Activated naive CD8-positive, alpha-beta T cell treated with anti-CD3 and anti-CD28 coated beads, Interleukin-2, amount 50 U/mL, for 24 hours (primary cell): ENCODE data around the gene ADGRA1.
A peak's percentile ranks its signal among the peaks of the same experiment; 100 is the strongest.
"Not testable (repeated sequence)": the region's sequence is repeated elsewhere in the genome, so short reads cannot be mapped to it uniquely, and the experiment has no call there.

ENCODE experiments used
- ATAC-seq: fragments of 150-1000 bp; cut with Tn5 transposase; one replicate; pipeline ENCODE4 v1.10.0; 2021
- DNase-seq: peaks from one replicate; pipeline ENCODE4 v3.0.0; 2021
- H3K27ac Mint-ChIP-seq: one replicate; pipeline ENCODE4 v1.8.0; 2021; ENCODE audit warnings: mild to moderate bottlenecking, mixed read lengths
- H3K27me3 Mint-ChIP-seq: one replicate; pipeline ENCODE4 v1.8.0; 2021; ENCODE audit warnings: mixed read lengths
- H3K36me3 Mint-ChIP-seq: one replicate; pipeline ENCODE4 v1.8.0; 2021; ENCODE audit warnings: low read depth, mixed read lengths
- H3K4me1 Mint-ChIP-seq: one replicate; pipeline ENCODE4 v1.8.0; 2021; ENCODE audit warnings: mixed read lengths
- H3K4me3 Mint-ChIP-seq: one replicate; pipeline ENCODE4 v1.8.0; 2021; ENCODE audit warnings: mild to moderate bottlenecking, moderate library complexity, mixed read lengths
- H3K9me3 Mint-ChIP-seq: one replicate; pipeline ENCODE4 v1.8.0; 2021; ENCODE audit warnings: mixed read lengths

The ADGRA1 gene

DNA sequence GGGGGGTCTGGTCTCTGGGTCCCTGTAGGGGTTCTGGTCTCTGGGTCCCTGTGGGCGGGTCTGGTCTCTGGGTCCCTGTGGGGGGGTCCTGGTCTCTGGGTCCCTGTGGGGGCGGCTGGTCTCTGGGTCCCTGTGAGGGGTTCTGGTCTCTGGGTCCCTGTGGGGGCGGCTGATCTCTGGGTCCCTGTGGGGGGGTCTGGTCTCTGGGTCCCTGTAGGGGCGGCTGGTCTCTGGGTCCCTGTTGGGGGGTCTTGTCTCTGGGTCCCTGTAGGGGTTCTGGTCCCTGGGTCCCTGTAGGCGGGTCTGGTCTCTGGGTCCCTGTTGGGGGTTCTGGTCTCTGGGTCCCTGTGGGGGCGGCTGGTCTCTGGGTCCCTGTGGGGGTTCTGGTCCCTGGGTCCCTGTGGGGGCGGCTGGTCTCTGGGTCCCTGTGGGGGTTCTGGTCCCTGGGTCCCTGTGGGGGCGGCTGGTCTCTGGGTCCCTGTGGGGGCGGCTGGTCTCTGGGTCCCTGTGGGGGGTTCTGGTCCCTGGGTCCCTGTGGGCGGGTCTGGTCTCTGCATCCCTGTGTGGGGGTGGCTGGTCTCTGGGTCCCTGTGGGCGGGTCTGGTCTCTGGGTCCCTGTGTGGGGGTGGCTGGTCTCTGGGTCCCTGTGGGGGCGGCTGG is 49.9 kb downstream of the ADGRA1 start:
- not testable (repeated sequence) for H3K9me3 Mint-ChIP-seq, H3K4me3 Mint-ChIP-seq, ATAC-seq, DNase-seq, H3K36me3 Mint-ChIP-seq, H3K27ac Mint-ChIP-seq, H3K27me3 Mint-ChIP-seq, H3K4me1 Mint-ChIP-seq

DNA sequence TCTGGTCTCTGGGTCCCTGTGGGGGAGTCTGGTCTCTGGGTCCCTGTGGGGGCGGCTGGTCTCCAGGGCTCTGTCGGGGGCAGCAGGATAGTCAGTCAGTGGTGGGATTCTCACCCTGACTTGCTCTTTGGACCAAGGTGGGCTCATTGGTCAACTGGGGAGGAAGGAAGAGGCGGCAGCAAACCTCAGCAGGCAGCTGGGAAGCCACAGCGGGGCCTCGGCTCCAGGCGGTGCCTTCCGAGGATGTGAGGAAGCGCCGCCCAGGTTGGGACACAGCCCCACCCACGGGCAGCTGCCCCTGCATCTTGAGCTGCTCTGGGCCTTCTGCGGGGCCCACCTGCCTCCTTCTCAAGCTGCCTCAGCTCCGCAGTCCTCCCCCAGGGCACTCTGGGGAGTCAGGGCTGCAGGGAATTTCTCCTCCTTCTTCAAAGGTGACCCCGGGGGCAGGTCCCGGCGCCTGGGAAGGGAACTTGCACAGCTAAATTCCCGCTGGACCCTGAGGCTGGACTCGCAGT is 51.9 kb downstream of the ADGRA1 start:
- H3K36me3 Mint-ChIP-seq = no peaks in the 10 kb centered on the region
- no peak overlapping the region for H3K27ac Mint-ChIP-seq
- ATAC-seq = no peak
- no peak for DNase-seq
- peaks cover 7% of the 10 kb centered on the region for H3K27me3 Mint-ChIP-seq
- no peaks in the 10 kb centered on the region for H3K9me3 Mint-ChIP-seq
- H3K4me1 Mint-ChIP-seq = peaks cover 7% of the 10 kb centered on the region
- no peak overlapping the region for H3K4me3 Mint-ChIP-seq

DNA sequence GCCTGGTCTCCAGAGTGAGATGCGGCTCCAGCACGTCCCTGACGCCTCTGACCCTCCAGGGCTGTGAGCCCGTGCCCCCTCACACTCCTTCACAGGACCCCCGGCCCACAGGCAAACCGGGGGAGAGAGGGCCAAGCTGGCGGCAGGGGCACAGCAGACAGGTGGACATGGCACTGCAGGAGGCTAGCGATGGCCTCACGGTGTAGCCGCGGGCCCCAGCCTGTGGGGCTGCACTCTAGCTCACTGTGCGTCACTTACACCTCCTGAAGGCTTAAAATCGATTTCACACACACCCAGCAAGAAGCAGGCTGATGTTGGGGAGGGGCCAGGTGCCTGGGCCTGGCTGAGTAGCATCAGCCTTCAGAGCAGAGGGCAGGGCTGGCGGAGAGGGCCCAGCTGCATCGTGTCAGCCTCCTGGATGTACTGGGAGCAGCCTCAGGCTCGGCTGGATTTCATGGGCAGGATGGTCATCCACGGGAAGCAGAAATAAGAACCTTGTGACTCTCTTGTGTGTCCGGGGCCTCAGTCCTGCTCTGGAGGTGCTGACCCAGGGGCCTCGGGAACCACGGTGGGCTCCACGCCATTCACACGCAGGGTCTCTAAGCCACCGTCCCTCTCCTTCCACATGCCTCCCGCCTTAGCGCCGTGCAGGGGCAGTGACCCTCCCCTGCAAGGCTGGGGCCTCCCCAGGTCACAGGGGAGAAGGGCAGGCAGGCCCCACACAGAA is 52.9 kb downstream of the ADGRA1 start:
- no peaks in the 10 kb centered on the region for H3K9me3 Mint-ChIP-seq
- no peak for ATAC-seq
- no peaks in the 10 kb centered on the region for H3K36me3 Mint-ChIP-seq
- no peak for DNase-seq
- H3K4me3 Mint-ChIP-seq = no peak overlapping the region
- peaks cover 7% of the 10 kb centered on the region for H3K4me1 Mint-ChIP-seq
- no peak overlapping the region for H3K27ac Mint-ChIP-seq
- peaks cover 17% of the 10 kb centered on the region for H3K27me3 Mint-ChIP-seq

DNA sequence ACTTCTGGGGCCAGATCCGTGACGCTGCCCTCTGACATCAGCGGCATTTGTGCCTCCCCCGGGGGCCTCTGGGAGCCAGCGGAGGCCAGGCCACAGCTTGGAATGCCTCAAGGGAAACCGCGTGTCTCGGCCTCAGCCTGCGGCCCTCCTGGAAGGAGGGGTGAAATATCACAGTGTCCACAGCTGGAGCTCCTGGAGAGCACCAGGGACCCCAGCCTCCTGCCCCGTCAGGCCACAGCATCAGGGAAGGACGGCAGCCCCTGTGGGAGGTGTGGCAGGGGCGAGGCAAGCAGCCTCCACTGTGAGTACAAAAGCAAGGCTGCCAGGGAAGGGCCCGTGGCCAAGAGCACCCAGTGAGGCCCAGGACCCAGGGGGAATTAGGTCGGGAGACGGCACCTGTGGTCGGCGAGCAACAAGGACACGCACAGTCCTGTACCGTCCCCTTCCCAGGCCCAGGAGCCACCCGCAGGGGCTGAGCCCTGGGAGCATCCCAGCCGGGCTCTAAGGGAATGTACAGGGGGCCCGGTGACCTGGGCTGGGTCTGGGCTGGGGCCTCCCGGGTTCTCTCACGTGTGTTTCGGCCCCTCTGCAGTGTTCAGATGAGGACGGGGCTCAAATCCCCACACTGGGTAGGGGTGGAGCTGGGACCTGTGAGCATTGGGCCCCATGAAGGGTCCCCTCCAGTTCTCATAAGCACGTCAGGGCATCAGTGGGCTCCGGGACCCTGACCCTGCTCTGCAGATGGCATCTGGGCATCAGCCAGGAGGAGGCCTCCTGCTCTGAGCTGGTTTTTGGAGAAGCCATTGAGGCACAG is 53.6 kb downstream of the ADGRA1 start:
- peak; percentile 31 for ATAC-seq
- Mint-ChIP-seq H3K27me3 (peaks cover 21% of the 10 kb centered on the region), H3K4me1 (peaks cover 7% of the 10 kb centered on the region), H3K27ac (no peak overlapping the region), H3K4me3 (no peak overlapping the region), H3K9me3 (no peaks in the 10 kb centered on the region), H3K36me3 (no peaks in the 10 kb centered on the region)
- no peak for DNase-seq

DNA sequence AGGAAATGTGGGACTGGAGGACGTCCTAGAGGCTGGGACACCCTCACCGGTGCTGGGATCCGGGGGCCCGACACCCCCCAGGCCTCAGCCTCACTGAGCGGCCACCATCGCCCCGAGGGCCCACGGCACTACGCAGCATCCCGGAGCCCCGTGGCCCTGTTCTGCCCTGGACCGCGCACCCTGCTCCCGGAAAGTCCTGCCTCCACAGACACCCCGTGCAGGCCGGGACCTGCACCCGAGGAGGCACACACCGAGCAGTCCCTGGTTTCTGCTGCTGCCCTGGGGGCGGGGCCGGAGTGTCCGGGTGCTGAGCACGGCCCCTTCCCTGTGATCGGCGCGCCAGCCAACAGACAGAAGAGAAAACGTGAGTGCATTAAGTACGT is 54.2 kb downstream of the ADGRA1 start:
- DNase-seq (no peak), ATAC-seq (no peak)
- no peaks in the 10 kb centered on the region for H3K9me3 Mint-ChIP-seq
- H3K27me3 Mint-ChIP-seq = peaks cover 27% of the 10 kb centered on the region
- H3K27ac Mint-ChIP-seq = no peak overlapping the region
- no peaks in the 10 kb centered on the region for H3K36me3 Mint-ChIP-seq
- H3K4me1 Mint-ChIP-seq = peaks cover 7% of the 10 kb centered on the region
- H3K4me3 Mint-ChIP-seq = no peak overlapping the region

DNA sequence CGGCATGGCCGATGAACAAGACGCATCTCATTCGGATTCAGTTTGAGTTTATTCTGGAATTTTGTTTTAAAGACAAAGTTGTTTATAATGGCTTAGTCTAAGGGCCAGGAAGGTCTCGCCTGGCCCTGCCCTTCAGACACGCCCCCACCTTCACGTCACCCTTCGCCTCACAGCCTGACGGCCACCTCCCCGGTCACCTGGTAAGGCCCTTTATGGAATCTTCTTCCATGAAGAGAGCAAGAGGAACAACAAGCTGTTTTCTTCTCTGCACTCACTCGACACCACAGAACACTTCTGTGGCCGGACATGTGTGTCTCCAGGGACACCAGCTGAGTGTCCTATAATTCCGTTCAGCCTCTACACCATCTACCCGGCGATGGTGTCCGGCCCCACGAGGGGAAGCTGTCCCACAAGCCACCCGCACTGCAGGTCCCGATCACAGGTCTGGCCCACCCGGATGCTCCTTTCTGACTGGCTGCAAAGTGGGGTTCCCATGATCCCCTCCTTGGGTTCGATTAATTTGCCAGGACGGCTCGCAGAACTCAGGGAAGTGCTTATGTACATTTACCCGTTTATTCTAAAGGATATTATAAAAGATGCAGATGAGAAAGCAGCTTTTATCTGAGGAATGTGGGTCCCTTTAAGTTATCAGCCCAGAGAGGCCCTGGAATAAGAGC is 54.9 kb downstream of the ADGRA1 start:
- Mint-ChIP-seq H3K36me3 (no peaks in the 10 kb centered on the region), H3K27me3 (peaks cover 34% of the 10 kb centered on the region), H3K4me1 (peaks cover 7% of the 10 kb centered on the region), H3K9me3 (peaks cover 5% of the 10 kb centered on the region), H3K27ac (no peak overlapping the region), H3K4me3 (no peak overlapping the region)
- DNase-seq (no peak), ATAC-seq (no peak)

DNA sequence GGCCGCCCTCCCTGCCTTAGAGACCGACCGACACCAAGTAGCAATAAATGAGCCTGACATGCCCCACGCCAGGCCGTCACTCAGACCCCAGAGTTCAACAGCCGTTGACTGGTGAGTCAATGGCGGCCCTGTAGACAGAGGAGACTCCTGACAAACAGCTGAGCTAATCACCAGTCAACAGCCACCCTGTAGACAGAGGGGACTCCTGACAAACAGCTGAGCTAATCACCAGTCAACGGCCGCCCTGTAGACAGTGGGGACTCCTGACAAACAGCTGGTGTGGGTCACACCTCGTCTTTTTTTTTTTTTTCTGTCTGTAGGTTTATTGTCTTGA is 55.4 kb downstream of the ADGRA1 start:
- Mint-ChIP-seq H3K4me3 (no peak overlapping the region), H3K27ac (no peak overlapping the region), H3K27me3 (peaks cover 40% of the 10 kb centered on the region), H3K36me3 (no peaks in the 10 kb centered on the region), H3K9me3 (peaks cover 7% of the 10 kb centered on the region), H3K4me1 (peaks cover 7% of the 10 kb centered on the region)
- DNase-seq (no peak), ATAC-seq (no peak)

DNA sequence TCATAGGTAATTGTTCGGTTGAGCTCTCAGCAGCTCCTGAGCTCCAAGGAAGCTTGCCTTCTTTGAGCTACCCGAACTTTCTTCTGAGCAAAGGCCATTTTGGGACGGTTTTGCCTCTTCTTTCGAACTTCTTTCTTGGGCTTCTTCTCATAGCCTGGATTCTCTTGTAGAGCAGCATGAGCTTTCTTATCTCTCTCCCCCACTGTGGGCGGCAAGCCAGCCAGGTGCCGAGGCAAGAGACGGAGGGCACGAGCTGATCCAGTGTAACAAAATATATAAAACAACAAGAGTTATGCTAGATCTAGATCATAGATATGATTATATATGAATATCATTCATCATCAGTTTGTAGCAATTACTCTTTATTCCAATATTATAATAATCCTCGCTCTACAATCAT is 55.8 kb downstream of the ADGRA1 start:
- no peak overlapping the region for H3K4me3 Mint-ChIP-seq
- DNase-seq (no peak), ATAC-seq (no peak)
- H3K27me3 Mint-ChIP-seq = peaks cover 43% of the 10 kb centered on the region
- H3K36me3 Mint-ChIP-seq = no peaks in the 10 kb centered on the region
- no peak overlapping the region for H3K27ac Mint-ChIP-seq
- peaks cover 7% of the 10 kb centered on the region for H3K4me1 Mint-ChIP-seq
- H3K9me3 Mint-ChIP-seq = peaks cover 7% of the 10 kb centered on the region

DNA sequence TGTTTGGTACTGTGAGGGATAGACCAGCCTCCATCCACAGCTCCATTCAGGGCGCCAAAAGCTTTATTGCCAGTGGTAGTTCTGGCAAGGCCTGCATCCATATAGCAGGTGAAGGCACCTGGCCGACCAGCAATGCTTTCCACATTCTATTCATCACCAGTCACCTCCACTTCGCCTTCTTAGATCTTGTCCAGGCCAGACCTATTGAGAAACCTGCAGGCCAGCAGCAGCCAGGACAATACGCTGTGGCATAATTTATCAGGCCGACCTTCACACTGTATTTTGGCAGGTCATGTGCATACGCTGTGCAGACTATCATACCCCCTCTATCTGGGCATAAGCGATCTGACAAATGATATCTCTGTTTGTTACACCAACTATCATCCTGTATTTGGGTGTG is 57.0 kb downstream of the ADGRA1 start:
- no peak overlapping the region for H3K4me3 Mint-ChIP-seq
- H3K36me3 Mint-ChIP-seq = no peaks in the 10 kb centered on the region
- DNase-seq (no peak), ATAC-seq (no peak)
- H3K9me3 Mint-ChIP-seq = peaks cover 7% of the 10 kb centered on the region
- peaks cover 54% of the 10 kb centered on the region for H3K27me3 Mint-ChIP-seq
- H3K27ac Mint-ChIP-seq = no peak overlapping the region
- H3K4me1 Mint-ChIP-seq = peaks cover 7% of the 10 kb centered on the region

DNA sequence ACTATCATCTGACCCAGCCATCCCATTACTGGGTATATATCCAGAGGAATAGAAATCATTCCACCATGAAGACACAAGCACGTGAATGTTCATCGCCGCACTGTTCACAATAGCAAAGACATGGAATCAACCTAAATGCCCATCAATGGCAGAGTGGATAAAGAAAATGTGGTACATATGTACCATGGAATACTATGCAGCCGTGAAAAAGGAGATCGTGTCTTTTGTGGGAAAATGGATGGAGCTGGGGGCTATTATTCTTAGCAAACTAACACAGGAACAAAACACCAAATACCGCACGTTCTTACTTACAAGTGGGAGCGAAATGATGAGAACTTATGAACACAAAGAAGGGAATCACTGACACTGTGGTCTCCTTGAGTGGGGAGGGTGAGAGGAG is 62.5 kb downstream of the ADGRA1 start:
- Mint-ChIP-seq H3K36me3 (no peaks in the 10 kb centered on the region), H3K27ac (no peak overlapping the region), H3K9me3 (peaks cover 7% of the 10 kb centered on the region), H3K27me3 (peaks cover 63% of the 10 kb centered on the region), H3K4me3 (no peak overlapping the region), H3K4me1 (no peaks in the 10 kb centered on the region)
- ATAC-seq (no peak), DNase-seq (no peak)

DNA sequence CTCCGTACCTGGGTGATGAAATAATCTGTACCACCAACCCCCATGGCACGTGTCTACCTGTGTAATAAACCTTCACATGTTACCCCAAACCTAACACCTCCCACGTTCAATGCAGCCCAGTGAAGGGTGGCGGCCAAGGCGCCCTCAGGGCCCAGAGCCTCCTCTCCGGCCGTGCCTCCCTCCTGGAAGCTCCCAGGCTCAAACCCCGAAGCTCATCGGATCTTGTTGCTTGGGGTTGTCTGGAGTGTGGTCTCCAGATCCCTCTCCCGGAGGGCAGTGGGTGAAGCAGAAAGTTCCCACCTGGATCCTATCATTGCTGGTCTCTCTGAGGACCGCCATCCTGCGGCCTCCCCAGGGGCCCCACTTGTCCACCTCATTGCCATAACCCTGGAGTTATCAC is 62.9 kb downstream of the ADGRA1 start:
- ATAC-seq (no peak), DNase-seq (no peak)
- peaks cover 59% of the 10 kb centered on the region for H3K27me3 Mint-ChIP-seq
- H3K4me1 Mint-ChIP-seq = no peaks in the 10 kb centered on the region
- no peak overlapping the region for H3K27ac Mint-ChIP-seq
- H3K4me3 Mint-ChIP-seq = no peak overlapping the region
- peaks cover 7% of the 10 kb centered on the region for H3K9me3 Mint-ChIP-seq
- no peaks in the 10 kb centered on the region for H3K36me3 Mint-ChIP-seq

DNA sequence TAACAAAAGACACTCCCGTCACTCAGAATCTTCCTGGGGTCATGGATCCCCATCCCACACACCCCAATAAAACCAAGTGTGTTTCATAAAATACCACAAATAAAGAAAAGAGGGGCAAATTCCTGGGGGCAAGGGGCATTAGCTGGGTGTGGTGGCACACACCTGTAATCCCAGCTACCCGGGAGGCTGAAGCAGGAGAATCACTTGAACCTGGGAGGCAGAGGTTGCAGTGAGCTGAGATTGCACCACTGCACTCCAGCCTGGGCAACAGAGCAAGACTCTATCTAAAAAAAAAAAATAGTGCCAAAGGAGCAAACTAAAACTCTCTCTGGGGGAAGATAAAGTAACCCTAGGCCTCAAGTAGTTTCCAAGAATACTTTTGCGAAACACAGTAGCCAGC is 63.3 kb downstream of the ADGRA1 start:
- H3K36me3 Mint-ChIP-seq, ATAC-seq, H3K9me3 Mint-ChIP-seq, H3K27ac Mint-ChIP-seq, H3K4me1 Mint-ChIP-seq, H3K4me3 Mint-ChIP-seq, DNase-seq: not testable (repeated sequence)
- peaks cover 58% of the 10 kb centered on the region for H3K27me3 Mint-ChIP-seq

DNA sequence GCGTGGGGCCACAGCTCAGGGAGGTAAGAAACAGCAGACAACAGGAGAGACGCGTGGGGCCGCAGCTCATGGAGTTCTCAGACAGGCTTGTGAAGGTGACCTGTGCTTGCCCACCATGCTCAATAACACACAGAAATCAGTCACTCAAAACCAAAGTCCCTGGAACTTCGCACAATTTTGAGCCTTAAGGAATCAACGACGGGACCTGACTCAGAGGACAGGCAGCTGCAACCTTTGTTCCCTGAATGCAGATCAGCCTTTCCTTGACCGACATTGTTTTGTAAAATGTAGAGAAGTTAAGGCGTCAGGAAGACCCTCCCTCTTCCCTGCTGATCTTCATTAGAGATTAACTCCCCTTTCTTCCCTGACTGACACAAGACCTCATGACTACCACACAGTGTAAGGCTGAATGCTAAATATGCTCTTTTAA is 63.8 kb downstream of the ADGRA1 start:
- ATAC-seq = no peak
- H3K4me3 Mint-ChIP-seq = no peak overlapping the region
- no peak overlapping the region for H3K27ac Mint-ChIP-seq
- DNase-seq = no peak
- no peaks in the 10 kb centered on the region for H3K36me3 Mint-ChIP-seq
- H3K27me3 Mint-ChIP-seq = peaks cover 53% of the 10 kb centered on the region
- no peaks in the 10 kb centered on the region for H3K4me1 Mint-ChIP-seq
- peaks cover 7% of the 10 kb centered on the region for H3K9me3 Mint-ChIP-seq

DNA sequence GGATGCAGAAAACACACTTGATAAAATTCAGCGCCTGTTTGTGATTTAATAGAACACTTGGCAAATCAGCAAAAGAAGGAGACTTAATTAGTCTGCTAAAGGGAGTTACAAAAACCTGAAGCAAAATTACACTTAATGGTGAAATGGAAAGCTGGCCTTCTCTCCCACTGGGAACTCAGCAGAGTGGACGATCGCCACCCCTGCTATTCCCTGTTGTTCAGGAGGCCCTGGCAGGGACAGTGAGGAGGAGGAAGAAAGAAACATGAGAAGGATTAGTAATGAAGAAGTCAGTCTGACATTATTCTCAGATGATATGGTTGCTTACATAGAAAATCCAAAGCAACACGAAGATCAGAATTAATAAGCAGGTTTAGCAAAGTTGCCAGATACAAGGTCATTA is 66.7 kb downstream of the ADGRA1 start:
- ATAC-seq (no peak), DNase-seq (no peak)
- H3K4me3 Mint-ChIP-seq = no peak overlapping the region
- no peaks in the 10 kb centered on the region for H3K9me3 Mint-ChIP-seq
- H3K27ac Mint-ChIP-seq = no peak overlapping the region
- no peaks in the 10 kb centered on the region for H3K4me1 Mint-ChIP-seq
- peaks cover 29% of the 10 kb centered on the region for H3K27me3 Mint-ChIP-seq
- no peaks in the 10 kb centered on the region for H3K36me3 Mint-ChIP-seq
